Suprapubic skin (tissue), 3 donors: Measurements from ENCODE around the gene PRIMPOL.

Experiments
- EP300 ChIP-seq: sonication (generic); formaldehyde crosslinking; IDR thresholded peaks from one replicate; pipeline ENCODE4 v1.6.1; 2017; ENCODE audit warnings: antibody characterized with exemption
- POLR2A ChIP-seq, 2 donors: fragments of 450-650 bp; IDR thresholded peaks; one replicate each; pipeline ENCODE4 v1.6.1; 2017; ENCODE audit warnings: antibody characterized with exemption in 2 of 2, mild to moderate bottlenecking in 2 of 2, moderate library complexity in 2 of 2
- TF ChIP-seq, protein P1 (sequence below), 2 donors: fragments of 200-600 bp in 1 of 2; fragments of 450-650 bp in 1 of 2; sonication (generic) in 1 of 2; IDR thresholded peaks; one replicate each; pipeline ENCODE4 v1.5.1; 2016 to 2019; ENCODE audit warnings: antibody characterized with exemption in 2 of 2, mild to moderate bottlenecking in 1 of 2, moderate library complexity in 1 of 2

DNA sequence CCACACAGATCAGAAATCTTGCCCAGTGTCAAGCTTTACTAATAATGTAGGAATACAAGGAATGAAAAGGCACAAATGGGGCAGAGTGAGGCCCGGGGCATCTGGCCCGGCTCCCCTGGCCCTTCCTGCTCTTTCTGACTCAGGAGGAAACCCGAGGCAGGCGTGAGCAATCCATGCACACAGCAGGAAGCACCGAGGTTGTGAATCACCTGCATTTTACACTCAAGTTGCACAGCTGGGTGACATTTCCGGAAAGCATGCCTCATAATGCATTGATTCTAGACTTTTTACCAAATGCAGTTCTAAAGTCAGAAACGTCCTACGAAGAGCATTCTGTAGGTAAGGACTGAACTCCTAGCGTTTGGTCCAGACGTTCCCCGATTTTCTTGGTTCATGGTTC is 38.9 kb downstream of the PRIMPOL start:
- no peak for TF ChIP-seq EP300
- TF ChIP-seq, protein P1, sequence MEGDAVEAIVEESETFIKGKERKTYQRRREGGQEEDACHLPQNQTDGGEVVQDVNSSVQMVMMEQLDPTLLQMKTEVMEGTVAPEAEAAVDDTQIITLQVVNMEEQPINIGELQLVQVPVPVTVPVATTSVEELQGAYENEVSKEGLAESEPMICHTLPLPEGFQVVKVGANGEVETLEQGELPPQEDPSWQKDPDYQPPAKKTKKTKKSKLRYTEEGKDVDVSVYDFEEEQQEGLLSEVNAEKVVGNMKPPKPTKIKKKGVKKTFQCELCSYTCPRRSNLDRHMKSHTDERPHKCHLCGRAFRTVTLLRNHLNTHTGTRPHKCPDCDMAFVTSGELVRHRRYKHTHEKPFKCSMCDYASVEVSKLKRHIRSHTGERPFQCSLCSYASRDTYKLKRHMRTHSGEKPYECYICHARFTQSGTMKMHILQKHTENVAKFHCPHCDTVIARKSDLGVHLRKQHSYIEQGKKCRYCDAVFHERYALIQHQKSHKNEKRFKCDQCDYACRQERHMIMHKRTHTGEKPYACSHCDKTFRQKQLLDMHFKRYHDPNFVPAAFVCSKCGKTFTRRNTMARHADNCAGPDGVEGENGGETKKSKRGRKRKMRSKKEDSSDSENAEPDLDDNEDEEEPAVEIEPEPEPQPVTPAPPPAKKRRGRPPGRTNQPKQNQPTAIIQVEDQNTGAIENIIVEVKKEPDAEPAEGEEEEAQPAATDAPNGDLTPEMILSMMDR (IDR thresholded peaks at IDR 0.05), result no peak
- TF ChIP-seq POLR2A (IDR thresholded peaks at IDR 0.05), result no peak
